GM12865 (cell line): ENCODE results near the gene EEF1AKMT3.

ENCODE experiments used
- DNase-seq: peaks from one replicate; pipeline ENCODE4 v3.0.0; 2010; ENCODE audit warnings: low read depth
- H3K4me3 ChIP-seq: 2 replicates; pipeline ENCODE4 v1.5.1; 2011; ENCODE audit warnings: mild to moderate bottlenecking, low read depth, low read length, control low read depth
- CTCF ChIP-seq: IDR thresholded peaks from 2 replicates; pipeline ENCODE4 v1.5.1; 2011; ENCODE audit warnings: low read length, control low read depth, low read depth, inconsistent platforms; ENCODE audit not compliant: insufficient read depth; ENCODE audit errors: missing control alignments

Gene EEF1AKMT3

GRCh38 chr12:57772429-57773322 lies at the start of gene EEF1AKMT3:
EEF1AKMT3 (plus strand) TSS chr12:57772614; CDS start chr12:57772725, 111 bp downstream.
- no peak for DNase-seq
- TF ChIP-seq CTCF, result no peak
- H3K4me3 ChIP-seq, result peak within 1 kb of the TSS; percentile 91

- no peak for TF ChIP-seq CTCF
- DNase-seq, result no peak
These were observed 49.4 kb upstream of the EEF1AKMT3 start for GRCh38 chr12:57722716-57723629.

GRCh38 chr12:57723630-57723962 lies 48.8 kb upstream of the EEF1AKMT3 start:
- TF ChIP-seq CTCF, result no peak
- DNase-seq, result no peak

More at GRCh38 chr12:57722716-57723629, 49.4 kb upstream of the EEF1AKMT3 start:
- H3K4me3 ChIP-seq, result no peak overlapping the region

GRCh38 chr12:57724003-57724935 lies 48.1 kb upstream of the EEF1AKMT3 start:
- H3K4me3 ChIP-seq, result no peak overlapping the region
- no peak for TF ChIP-seq CTCF

More at GRCh38 chr12:57723630-57723962, 48.8 kb upstream of the EEF1AKMT3 start:
- no peak overlapping the region for H3K4me3 ChIP-seq

GRCh38 chr12:57724936-57725740 lies 47.3 kb upstream of the EEF1AKMT3 start:
- DNase-seq, result no peak
- TF ChIP-seq CTCF, result no peak
- H3K4me3 ChIP-seq, result no peak overlapping the region

More at GRCh38 chr12:57724003-57724935, 48.1 kb upstream of the EEF1AKMT3 start:
- DNase-seq, result no peak
